ENCODE data around the gene STRIP1. TPM values are rescaled to one million over a fixed set of nuclear protein-coding genes. Genes with fewer than 3 reads are reported as not detected.

Gene STRIP1
- total RNA-seq, 1 donor from 2014 or later = 20.0 TPM

DNA sequence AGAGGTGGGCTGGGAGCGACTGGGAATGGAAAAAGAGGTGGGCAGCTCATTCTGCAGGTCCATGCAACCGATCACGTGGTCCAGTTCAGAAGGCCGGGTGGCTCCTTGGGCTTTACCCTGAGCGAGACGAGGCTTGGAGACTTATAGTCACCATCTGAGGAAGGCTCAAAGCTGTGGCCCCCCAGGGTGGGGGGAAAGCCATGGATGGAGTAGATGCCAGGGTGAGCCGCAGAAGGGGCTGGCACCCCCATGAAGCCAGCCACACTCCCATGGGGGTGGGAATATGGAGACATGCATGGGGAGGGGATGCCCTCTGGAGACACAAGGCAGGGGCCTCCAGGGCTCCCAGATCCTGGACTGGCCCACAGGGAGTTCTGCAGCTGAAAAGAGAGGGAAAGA lies 26.2 kb downstream of the STRIP1 start:
- intact Hi-C loops (cut with DNase I) = no loop called here
- H3K4me3 ChIP-seq = no peak overlapping the region
- no peaks in the 10 kb centered on the region for H3K9me3 ChIP-seq
- TF ChIP-seq CTCF (IDR thresholded peaks at IDR 0.05) = no peak
- H3K36me3 ChIP-seq = peaks cover 16 to 44% of the 10 kb centered on the region in 2 donors
- no peak overlapping the region for H3K27ac ChIP-seq
- H3K4me1 ChIP-seq = no peaks in the 10 kb centered on the region
- no peaks in the 10 kb centered on the region for H3K27me3 ChIP-seq
- no peak for DNase-seq (ENCODE audit: low spot score in 2 of 2)

DNA sequence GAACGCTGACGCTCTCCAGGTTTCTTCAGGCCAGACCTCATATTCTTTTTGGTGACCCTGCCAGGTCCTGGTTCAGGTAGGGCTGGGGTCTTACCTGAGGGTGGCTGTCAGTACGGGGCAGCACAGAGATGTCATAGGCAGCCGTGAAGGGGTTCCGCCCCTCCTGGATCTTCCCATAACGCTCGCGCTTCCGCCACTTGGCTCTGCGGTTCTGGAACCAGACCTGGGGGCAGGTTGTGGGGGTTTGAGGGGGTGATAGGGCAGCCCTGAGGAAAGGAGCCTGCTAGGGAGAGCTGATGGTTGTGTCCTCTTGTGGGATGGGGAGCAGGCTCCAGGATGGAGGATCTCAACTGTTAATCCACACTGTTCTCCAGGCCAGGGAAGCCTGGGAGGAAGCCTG lies 26.9 kb downstream of the STRIP1 start:
- Histone ChIP-seq H3K36me3 (peaks cover 9 to 37% of the 10 kb centered on the region in 2 donors), H3K4me1 (no peaks in the 10 kb centered on the region), H3K9me3 (no peaks in the 10 kb centered on the region), H3K27me3 (no peaks in the 10 kb centered on the region), H3K4me3 (no peak overlapping the region), H3K27ac (no peak overlapping the region)
- DNase-seq (ENCODE audit: low spot score in 2 of 2) = no peak
- no peak for TF ChIP-seq CTCF (IDR thresholded peaks at IDR 0.05)
- intact Hi-C loops (cut with DNase I) = no loop called here

DNA sequence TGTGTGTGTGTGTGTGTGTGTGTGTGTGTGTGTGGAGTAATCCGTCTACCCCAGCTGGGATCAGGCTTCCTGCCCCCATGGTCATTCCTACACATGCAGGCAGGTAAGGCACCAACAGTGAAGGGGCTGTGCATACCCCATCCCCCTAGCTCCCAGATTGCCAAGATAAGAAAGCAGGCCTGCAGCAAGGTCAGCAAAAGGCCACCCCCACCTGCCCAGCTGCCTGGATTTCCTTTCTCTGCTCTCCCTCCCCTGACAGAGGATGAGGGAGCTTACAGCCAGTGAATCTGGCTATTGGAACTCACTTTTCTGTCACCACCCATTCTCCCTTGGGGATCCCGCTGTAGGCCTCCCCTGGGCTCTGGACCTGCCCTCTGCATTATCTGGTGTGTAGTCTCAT lies 28.2 kb downstream of the STRIP1 start:
- H3K27ac ChIP-seq = no peak overlapping the region
- no peak for TF ChIP-seq CTCF (IDR thresholded peaks at IDR 0.05)

GRCh38 chr1:110063781-110064180 lies 29.4 kb downstream of the STRIP1 start:
- Histone ChIP-seq H3K27ac (no peak overlapping the region), H3K4me3 (no peak overlapping the region), H3K9me3 (no peaks in the 10 kb centered on the region), H3K27me3 (peaks cover 10% of the 10 kb centered on the region), H3K36me3 (peaks cover 0 to 13% of the 10 kb centered on the region in 2 donors), H3K4me1 (peaks cover 0 to 2% of the 10 kb centered on the region in 2 donors)
- intact Hi-C loops (cut with DNase I) = no loop called here
- no peak for DNase-seq (ENCODE audit: low spot score in 2 of 2)
- no peak for TF ChIP-seq CTCF (IDR thresholded peaks at IDR 0.05)

More for the DNA sequence above, 28.2 kb downstream of the STRIP1 start:
- Histone ChIP-seq H3K27me3 (no peaks in the 10 kb centered on the region), H3K4me1 (no peaks in the 10 kb centered on the region), H3K9me3 (no peaks in the 10 kb centered on the region), H3K4me3 (no peak overlapping the region), H3K36me3 (peaks cover under 1 to 24% of the 10 kb centered on the region in 2 donors)
- no peak for DNase-seq (ENCODE audit: low spot score in 2 of 2)
- intact Hi-C loops (cut with DNase I) = no loop called here

GRCh38 chr1:110064576-110065337 lies 30.3 kb downstream of the STRIP1 start:
- Histone ChIP-seq H3K36me3 (peaks cover 0 to 6% of the 10 kb centered on the region in 2 donors), H3K27ac (no peak overlapping the region), H3K4me1 (peaks cover 0 to 4% of the 10 kb centered on the region in 2 donors), H3K27me3 (peaks cover 20% of the 10 kb centered on the region), H3K9me3 (no peaks in the 10 kb centered on the region), H3K4me3 (no peak overlapping the region)
- intact Hi-C loops (cut with DNase I) = no loop called here
- TF ChIP-seq CTCF (IDR thresholded peaks at IDR 0.05) = no peak
- DNase-seq (ENCODE audit: low spot score in 2 of 2) = no peak

Data from ascending aorta (tissue), 2 donors.